GM06990 (cell line): ENCODE measurements around the gene SPTY2D1.

Source experiments
- DNase-seq: peaks from one replicate; pipeline ENCODE4 v3.0.0-alpha.2; 2011; ENCODE audit not compliant: insufficient read length; ENCODE audit errors: extremely low read depth
- H3K27me3 ChIP-seq: replicated peaks from 2 replicates; pipeline ENCODE4 v1.6.0; 2011; ENCODE audit warnings: low read length; ENCODE audit not compliant: control insufficient read depth, insufficient read depth
- H3K36me3 ChIP-seq: 2 replicates; pipeline ENCODE4 v1.5.1; 2011; ENCODE audit warnings: low read length; ENCODE audit not compliant: control insufficient read depth, insufficient read depth
- H3K4me3 ChIP-seq: replicated peaks from 2 replicates; pipeline ENCODE4 v1.5.1; 2011; ENCODE audit warnings: low read depth, mild to moderate bottlenecking, control low read depth, low read length
- TF ChIP-seq, protein P1 (sequence below): IDR thresholded peaks from 2 replicates; pipeline ENCODE4 v1.5.1; 2011; ENCODE audit warnings: low read length, control low read depth, mild to moderate bottlenecking, inconsistent platforms; ENCODE audit not compliant: insufficient read depth, poor library complexity, severe bottlenecking

SPTY2D1 gene

DNA sequence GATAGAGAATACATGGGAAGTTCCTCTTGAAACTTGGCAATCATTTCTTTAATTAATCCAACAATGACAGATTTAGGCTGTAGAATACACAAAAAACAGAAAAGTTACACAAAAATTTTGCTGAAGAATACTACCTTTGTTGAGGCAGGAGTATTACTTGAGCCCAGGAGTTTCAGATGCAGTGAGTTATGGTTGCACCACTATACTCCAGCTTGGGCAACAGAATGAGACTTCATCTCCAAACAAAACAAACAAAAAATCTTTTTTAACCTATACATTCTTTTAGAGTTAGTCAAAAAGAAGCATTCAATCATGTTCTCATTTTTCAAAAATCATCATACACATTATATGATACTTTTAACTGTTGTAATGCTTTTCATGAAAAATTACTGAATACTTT is 67.7 kb downstream of the SPTY2D1 start:
- TF ChIP-seq, protein P1, sequence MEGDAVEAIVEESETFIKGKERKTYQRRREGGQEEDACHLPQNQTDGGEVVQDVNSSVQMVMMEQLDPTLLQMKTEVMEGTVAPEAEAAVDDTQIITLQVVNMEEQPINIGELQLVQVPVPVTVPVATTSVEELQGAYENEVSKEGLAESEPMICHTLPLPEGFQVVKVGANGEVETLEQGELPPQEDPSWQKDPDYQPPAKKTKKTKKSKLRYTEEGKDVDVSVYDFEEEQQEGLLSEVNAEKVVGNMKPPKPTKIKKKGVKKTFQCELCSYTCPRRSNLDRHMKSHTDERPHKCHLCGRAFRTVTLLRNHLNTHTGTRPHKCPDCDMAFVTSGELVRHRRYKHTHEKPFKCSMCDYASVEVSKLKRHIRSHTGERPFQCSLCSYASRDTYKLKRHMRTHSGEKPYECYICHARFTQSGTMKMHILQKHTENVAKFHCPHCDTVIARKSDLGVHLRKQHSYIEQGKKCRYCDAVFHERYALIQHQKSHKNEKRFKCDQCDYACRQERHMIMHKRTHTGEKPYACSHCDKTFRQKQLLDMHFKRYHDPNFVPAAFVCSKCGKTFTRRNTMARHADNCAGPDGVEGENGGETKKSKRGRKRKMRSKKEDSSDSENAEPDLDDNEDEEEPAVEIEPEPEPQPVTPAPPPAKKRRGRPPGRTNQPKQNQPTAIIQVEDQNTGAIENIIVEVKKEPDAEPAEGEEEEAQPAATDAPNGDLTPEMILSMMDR = no peak
- Histone ChIP-seq H3K36me3 (peaks cover 4% of the 10 kb centered on the region), H3K27me3 (no peaks in the 10 kb centered on the region), H3K4me3 (no peak overlapping the region)
- no peak for DNase-seq

- H3K4me3 ChIP-seq = no peak overlapping the region
- DNase-seq = no peak
- no peaks in the 10 kb centered on the region for H3K27me3 ChIP-seq
- peaks cover 3% of the 10 kb centered on the region for H3K36me3 ChIP-seq
- TF ChIP-seq, protein P1 = no peak
Observed at GRCh38 chr11:18564149-18564548, 70.0 kb downstream of the SPTY2D1 start.

DNA sequence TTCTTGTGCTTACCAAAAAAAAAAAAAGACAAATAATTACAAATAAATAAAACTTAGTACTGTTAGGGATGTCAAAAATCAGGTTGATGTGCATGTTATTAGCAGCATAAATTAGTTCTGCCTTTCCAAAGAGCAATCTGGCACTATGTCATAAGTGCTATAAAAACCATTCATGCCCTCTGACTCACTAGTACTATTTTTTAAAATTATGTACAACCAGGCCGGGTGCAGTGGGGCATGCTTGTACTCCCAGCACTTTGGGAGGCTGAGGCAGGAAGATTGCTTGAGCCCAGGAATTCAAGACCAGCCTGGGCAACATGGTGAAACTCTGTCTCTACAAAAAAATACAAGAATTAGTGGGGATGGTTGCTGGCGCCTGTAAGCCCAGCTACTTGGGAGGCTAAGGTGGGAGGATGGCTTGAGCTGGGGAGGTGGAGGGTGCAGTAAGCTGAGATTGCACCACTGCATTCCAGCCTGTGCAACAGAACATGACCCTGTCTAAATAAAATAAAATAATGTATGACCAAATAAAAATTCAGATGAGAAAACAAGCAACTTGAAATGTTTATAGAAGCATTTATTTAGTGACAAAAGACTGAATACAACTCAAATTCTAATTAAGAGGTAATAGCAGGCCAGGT is 70.9 kb downstream of the SPTY2D1 start:
- Histone ChIP-seq H3K36me3 (peaks cover 3% of the 10 kb centered on the region), H3K4me3 (no peak overlapping the region), H3K27me3 (no peaks in the 10 kb centered on the region)
- no peak for DNase-seq
- TF ChIP-seq, protein P1 = no peak
